HK-2 (cell line): ENCODE results near the gene TTLL10.
A peak's percentile ranks its signal among the peaks of the same experiment; 100 is the strongest.

ENCODE experiments used
- DNase-seq: peaks from one replicate; pipeline ENCODE4 v3.0.0-alpha.2; 2018; ENCODE audit not compliant: unreplicated experiment

TTLL10 gene

DNA sequence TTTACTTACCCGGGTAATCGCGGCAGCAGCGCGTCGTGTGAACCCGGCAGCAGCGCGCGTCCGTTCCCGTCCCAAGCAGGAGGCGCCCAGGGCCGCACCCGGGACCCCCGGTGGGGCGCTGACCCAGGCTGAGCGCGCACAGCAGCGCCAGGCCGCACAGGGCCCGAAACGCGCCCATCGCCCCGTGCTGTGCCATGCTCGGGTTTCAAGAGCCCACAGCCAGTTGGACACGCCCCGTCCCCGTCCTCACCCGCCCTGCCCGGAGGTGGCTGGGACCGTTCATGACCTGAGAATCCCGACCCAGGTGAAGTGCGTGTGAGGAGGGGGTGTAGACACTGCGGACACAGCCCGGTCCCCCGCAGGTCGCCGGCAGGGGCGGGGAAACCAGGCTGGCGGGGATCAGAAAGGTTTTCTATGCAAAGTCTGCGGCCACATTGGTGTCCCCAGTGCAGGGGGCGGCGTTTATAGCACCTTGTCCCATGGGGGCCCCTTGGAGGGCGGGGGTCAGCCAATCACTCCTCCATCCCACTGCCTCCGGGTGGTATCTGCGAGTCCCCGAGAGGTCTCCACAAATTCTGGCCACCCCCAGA is 32.8 kb downstream of the TTLL10 start, which contains the start of gene TNFRSF18:
Gene TNFRSF18, minus strand, starts transcription at position 217 of the 590 bp plus-strand sequence. Its CDS starts 21 bp downstream, at position 196.
- DNase-seq, result peak; percentile 39

DNA sequence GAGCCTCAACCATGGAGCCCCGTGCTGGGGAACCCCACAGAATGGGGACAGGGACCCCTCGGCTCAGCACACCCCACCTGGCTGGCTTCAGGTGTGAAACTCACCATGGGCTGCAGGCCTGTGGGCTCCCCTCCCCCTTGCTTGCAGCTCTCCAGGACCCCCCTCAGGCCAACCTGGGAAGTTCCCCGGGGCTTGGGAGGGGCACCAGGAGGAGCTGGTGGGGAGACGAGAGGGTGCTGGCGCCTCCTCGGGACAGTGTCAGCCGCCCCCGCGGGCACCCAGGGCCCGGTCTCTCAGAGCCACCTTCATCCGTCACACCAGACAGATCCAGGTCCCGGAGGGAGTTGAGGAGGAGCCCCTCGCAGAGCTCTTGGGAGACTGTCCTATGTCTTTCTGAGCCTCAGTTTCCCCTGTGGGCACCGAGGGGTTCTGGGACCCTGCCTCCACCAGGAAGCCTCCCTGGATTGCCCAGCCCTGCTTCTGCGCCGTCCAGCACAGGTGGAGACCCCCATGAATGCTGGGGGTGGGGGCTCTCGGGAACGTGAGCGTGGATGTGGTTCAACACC is 33.4 kb downstream of the TTLL10 start:
- no peak for DNase-seq

DNA sequence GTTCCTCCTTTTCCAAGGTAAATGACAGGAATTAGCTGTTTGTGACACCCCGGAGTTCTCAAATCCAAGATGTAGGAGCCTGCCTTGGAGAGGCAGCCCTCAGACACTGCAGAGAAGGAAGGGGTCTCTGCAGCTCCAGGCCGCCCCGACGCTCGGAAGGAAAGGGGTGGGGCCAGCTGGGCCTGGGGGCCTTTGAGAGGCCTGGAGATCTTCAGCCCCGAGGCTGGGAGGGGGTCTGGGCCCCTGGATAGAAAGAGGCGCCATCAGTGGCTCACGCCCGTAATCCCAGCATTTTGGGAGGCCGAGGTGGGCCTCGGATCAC is 33.9 kb downstream of the TTLL10 start:
- no peak for DNase-seq

DNA sequence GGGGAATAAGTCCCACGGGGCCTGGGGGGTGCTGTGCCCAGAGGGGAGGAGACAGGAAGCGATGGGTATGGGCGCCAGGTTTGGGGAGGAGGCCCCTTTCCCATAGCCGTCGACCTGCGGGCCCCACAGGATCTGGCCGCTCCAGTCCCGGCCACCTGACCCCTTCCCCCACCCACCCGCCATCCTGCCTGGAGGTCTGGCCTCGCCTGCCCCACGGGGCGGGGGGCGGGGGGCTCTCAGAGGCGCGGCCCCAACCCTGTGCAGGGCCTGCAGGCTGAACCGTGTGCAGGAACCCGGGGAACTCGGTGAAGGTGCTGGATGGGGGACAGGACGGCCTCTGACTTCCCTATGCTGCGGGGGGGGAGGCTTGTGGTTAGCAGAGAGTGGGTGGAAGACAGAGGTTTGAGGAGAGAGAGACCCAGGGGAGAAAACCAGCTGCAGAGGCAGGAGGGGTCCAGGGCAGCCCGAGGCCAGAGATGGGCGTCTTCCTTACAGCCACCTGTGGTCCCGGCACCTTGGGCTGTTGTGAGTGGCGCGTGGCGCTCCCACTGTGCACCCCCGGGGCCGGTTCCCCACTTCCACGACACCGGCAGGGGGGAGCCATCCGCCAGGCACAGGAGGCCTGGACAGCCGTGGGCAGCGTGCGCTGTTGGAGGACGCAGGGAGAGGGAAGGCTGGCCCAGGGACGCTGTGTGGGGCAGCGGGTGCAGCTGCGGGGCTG is 35.2 kb downstream of the TTLL10 start:
- peak; percentile 51 for DNase-seq

DNA sequence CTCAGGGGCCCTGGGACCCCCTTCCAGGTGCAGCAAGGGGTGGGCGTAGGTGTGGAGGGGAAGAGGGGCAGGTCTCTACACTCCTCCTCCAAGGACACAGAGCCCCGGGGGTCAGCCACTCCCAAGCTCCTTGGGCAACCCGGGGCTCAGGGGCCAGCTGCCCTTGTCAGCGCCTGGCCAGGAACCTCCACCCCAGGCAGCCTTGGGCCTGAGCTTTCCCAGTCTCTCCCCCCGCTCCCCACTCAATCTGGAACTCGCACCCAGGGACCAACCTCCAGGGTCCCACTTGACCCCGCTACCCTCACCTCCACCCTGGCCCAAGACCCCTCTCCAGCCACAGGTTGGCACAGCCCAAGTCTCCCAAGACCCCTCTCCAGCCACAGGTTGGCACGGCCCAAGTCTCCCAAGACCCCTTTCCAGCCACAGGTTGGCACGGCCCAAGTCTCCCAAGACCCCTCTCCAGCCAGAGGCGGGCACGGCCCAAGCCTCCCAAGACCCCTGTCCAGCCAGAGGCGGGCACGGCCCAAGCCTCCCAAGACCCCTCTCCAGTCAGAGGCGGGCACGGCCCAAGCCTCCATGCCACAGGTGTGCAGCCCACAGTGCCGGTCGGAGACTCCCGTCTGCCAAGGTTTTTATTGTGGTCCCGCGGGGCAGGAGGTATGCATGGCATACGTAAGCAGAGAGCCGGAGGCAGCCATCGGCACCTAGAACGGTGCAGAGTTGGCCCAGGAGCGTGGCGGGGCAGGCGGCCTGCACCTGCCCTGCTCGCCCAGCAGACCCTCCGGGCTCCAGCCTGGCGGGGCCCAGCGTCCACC is 37.3 kb downstream of the TTLL10 start:
- DNase-seq, result no peak

DNA sequence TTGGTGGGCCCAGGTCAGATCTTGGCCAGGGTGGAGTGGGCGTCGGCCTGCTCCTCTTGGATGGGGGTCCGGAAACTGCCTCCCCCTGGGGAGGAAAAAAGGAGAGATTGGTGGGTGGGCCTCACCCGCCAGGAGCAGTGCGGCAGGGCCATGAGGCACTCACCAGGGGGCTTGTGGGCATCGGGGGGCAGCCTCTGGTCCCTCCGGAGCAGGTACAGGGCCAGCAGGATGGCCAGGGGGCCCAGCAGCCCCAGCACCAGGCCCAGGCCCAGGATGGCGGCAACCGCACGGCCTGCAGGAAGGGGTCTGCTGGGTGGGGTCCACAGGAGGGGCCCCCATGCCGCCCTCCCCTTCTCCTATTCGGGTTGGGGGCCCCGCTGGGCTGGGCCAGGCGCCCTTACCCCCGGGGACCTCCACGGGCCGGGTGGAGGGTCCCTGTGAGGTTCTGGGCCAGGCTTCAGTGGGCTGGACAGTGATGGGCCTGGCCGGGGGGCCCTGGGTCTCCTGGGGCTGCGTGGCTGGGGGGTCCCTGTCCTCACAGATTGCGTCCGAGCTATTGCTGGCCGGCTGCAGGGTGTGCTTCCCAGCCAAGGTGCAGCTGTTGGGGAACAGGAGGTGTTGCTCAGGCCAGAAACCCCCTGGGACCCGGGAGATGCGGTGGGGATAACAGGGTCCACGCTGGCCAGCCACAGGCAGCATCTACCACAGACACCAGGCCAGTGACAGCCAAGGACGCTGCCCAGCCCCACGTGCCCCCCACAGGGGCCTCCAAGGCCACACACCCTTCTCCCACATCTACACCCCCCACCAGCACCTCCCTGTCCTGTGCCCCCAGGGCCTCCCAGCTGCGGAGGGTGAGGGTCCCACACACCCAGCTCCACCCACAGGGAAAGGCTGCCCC is 38.1 kb downstream of the TTLL10 start:
- no peak for DNase-seq

DNA sequence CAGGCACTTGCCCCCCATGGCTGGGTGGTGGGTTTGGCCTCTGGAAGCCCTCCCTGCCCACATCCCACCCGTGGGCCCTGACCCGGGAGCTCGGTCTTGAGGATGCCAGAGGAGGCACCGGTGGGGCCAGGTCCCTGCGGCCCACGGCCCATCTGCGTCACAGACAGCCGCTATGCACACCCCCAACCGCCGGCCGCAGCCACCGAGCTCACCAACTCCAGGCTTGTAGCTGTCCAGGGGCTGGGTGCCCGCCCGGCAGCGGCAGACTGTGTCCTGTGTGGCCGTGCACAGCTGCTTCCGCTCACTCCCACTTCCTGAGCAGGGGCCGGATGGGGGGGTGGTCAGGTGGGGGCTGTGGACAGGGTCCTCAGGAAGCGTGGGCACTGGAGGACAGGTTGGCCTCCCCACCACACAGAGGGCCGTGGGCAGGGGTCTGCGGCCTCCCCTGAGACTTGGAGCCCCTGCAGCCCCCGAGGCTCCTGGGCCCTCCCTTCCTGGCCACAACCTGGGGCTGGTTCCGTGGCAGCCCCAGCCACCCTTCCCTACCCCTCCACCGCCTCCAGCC is 39.2 kb downstream of the TTLL10 start:
- DNase-seq, result no peak

DNA sequence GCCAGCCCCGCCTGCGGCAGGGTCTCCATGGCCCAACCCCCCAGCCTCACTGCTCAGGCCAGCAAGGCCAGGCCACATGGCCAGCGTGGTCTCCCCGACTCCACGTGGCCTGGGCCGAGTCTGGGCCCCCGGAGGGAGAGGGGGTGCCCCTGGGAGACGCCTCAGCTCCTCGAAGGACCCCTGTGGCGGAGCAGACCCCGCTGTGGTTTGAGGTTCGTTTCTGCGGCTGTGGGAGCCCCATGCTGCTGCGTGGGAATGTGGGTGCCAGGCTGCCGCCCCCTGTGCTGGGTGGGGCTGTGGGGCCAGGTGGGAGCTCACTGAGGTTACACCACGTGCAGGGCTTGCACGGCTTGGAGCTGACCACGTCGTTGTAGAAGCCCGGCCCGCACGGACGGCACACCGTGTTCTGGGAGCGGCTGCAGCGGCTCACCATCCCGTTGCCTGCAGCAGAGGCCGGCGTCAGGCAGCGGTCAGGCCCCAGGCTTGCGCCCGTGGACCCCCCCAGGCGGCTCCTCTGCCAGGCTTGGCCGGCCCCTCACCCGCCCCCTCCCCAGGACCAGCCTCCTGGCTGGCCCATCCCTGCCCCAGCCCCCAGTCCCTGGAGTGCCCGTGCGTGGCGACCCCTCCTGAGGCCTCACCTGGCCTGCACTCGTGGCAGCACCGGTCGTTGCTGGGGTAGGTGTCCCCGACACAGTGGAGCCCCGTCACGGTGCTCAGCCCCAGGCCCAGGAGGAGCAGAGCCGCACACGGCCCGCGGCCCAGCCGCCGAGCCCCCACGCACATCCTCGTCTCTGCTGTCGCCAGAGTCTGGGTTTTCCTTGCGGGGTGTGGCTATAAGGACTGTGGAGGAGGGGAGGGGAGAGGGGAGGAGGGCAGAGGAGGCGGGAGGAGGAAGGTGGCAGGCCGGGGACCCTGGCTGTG is 39.9 kb downstream of the TTLL10 start, which contains the start of gene TNFRSF4:
Gene TNFRSF4, minus strand, starts transcription at position 809 of the 921 bp plus-strand sequence. Its CDS starts 26 bp downstream, at position 783.
- DNase-seq, result no peak

DNA sequence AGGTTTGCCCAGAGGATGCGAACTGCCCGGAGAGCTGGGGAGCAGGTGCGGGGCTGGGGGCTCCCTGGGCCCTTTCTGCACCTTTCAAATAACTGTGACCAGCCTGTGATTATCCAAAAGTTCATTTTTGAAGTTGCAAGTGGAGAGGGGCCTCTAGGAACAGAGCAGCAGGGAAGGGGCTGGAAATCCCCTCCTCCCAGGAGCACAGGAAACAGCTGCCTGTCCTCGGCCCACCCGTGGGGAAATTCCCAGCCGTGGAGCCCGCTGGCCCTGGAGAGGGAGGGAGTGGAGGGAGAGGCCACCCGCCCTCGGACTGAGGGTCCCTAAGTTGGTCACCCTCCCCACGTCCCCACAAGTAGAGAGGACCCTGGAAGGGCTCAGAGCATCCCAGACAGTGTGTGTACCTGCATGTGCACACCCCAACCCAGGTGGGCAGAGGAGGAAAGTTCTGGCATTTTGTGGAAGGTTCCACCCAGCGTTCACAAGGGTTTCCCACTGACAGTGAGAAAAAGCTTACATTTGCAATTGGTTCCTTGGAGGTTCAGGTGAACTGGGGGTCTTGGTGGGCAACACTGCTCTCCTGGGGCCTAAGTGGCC is 41.5 kb downstream of the TTLL10 start:
- DNase-seq, result no peak

DNA sequence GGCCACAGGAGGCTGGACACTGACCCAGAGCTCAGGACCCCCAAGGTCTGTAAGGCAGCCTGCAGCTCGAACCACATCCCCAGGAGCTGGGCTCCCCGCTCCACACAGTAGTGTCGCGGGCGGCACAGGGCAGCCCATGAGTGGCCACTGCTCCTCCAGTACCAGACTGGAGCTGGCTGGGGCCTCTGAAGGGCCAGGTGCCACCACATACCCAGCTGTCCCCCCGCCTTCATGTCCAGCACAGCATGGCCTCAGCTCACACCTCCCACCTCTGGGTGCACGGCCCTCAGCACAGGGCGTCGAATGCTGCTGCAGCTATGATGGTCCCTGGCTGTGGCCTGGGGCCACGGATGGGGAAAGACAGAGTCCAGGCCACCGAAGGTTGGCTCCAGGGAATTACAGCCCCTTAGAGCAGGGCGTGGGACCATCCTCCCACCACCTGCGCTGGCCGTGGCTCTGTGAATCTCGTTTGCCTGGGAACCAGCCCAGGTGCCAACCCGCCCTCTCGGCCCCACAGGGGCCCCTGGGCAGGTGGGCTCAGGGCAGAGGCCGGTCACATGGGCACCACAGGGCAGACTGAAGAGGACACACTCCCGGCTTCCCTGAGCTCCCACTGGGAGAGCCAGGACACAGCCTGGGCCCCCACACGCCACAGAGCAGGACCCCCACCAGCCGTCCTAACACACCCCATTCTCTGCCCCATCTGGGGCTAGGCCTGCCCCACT is 42.4 kb downstream of the TTLL10 start:
- DNase-seq, result no peak

DNA sequence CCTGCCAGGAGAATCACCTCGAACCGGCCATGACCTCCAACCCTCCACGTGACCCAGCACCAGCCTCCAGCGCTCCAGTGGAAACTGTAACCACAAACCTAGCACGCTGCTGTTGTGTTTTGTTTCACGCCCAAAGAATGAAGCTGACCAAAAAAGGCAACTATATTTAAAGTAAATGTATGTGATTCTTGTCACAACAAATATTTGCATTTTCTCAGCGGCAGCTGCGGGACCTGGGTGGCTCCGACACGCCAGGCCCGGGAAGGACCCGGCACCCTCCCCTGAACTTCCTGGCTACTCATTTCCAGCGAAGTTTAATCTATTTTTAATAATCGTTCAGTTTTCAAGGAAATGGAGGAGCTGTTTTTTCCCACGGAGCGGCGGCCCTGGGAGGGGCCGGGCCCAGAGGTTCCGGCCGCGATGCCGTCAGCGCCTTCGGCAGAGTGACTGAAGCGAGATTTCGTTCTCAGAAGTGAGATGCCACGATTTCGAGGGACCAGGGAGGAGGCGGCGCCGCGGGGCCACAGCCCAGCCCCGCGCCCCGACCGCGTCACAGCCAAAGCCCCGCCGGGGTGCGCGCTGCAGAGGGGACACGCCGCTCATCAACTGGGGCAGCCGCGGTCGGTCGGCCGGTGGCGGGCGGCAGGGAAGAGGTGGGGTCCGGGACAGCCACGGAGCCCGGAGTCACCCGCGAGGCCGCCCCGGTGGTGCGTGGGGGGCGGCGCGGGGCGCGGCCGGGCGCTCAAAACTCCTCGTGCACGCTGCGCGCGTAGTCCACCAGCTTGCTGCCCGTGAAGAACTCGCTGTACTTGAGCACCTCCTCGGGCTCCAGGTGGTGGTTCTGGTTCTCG is 43.3 kb downstream of the TTLL10 start:
- no peak for DNase-seq

DNA sequence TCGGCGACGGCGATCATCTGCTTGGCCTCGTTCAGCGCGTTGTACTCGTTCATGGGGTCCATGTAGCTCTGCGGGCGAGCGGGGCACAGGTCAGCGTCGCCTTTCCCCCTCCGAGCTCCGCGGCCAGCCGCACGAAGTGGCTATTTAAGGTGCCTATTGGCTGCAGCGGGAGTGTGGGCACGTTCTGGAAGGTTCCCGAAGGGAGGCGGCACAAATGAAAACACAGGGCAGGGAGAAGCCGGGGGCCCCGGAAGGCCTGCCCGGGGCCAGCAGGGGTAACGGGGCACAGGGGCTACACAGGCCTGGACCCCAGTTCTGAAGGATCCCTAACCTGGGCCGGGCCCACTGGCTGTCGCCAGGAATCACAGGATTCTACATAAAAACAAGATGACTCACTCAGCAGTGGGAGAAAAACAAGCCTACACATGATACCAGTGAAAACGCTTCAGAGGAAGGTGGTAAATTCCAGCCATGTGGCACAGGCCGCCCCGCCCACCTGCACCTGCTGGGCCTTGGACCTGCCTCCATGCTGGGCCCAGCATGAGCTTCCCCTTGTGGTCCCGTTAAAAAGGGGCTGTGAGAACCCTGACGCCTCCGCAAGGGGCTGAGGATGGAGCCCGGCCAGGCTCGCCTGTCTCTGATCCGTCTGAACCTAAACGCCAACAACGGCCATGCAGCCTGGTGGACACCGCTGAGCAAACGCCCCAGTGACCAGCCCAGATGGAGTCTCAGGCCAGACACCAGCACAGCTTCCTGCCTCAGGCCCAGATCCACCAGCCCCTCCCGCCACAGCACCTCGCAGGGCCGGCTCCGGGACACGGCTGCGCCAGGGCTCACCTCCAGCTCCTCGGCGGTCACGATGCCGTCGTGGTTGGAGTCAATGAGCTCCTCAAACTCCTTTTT is 44.2 kb downstream of the TTLL10 start:
- no peak for DNase-seq

DNA sequence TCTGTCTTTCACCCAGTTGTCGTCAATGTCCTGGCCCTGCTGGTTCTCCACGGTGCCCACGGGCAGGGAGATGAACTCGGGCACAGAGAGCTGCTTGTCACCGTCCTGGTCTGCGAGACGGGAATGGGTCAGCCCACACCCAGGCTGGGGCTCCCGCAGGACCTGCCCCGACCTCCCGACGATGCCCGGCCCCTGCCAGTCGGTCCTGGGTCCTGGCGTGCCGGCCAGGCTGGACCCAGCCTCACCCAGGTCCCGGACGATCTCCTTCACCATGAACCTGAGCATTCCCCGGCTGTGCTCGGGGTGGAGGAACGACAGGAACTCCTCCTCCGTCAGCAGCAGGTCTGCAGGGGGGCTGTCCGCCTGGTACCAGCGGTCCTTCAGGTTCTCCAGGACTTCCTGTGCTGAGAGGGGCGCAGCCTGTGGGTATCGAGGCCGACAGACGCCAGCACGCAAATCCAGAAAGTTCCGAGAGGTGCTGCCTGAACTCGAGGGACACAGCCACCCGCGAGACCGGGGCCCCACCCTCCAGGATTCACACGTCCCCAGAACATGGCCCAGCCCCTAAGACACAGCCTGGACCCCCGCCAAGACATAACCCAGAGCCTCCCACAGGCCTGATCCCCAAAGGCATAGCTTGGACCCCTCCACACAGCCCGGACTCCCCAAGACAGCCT is 45.0 kb downstream of the TTLL10 start:
- no peak for DNase-seq

DNA sequence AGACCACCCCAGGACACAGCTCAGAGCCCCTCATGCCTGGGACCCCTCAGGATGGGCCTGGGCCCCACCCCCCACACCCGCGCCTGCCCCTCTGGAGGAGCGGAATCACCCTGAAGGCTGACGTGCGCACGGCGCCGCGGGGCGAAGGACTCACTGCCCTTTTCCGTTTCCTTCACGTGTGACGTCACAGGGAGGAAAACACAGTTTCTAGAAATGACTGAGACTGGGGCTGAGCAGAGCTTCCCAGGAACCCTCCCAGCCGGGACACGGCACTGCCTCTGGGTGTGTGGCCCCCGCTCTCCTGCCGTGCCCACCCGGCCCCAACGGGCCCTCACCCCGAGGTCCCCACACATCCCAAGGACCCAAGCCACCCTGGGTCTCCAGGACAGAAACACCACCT is 45.7 kb downstream of the TTLL10 start:
- DNase-seq, result no peak

DNA sequence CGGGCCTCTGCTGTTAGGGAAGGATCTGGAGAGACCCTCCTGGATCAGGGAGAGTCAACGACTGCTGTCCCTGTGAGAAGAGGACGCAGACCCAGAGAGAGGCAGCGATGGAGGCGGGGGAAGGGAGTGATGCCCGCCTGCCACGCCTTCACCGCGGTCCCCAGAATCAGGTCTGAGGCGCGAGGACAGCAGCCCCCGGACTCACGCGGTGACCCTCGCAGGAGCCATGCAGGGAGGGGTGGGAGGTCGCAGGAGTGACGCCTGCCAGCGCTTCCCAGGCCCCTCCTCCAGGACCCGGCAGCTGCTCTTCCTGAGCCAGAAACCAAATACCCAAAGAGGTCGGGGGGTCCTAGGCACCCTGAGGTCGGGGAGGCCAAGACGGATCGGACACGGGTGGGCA is 46.5 kb downstream of the TTLL10 start:
- no peak for DNase-seq

DNA sequence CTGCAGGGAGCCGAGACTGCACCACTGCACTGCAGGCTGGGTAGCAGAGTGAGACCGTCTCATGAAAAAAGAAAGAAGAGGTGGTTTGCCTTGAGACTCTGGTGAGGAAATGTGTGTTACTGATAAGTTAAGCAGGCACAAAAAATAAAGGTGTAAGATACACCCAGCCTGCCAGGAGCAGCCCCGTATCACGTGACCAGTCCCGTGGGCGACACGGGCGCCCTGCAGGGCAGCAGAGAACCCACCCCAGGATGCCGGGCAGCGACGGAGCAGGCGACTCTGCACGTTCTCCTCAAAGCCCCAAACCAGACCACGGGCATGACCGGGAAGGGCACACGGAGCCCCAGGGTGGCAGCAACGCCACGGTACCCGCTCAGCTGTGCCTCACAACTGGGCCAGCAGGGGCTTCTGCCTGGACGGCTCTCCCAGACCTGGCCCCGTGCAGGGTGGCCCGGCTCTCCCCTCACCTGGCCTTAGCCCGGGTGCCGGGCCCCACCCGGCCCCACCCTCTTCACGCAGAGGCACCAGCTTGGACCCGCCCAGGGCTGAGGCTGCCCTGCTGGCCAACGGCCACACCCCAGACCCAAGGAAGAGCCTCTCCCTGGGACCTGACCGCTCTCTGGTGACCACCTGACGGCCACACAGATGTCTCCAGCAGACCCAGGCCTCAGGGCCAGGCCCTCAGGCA is 48.4 kb downstream of the TTLL10 start:
- no peak for DNase-seq
